Hematopoietic multipotent progenitor cell treated with erythropoietin and hydrocortisone succinate and interleukin-3 and kit ligand, for 17 days (in vitro differentiated cells): ENCODE data around the gene GLOD4.

Experiments used
- DNase-seq: peaks from one replicate; pipeline ENCODE4 v3.0.0-alpha.2; 2015; ENCODE audit warnings: low spot score

Gene GLOD4

DNA sequence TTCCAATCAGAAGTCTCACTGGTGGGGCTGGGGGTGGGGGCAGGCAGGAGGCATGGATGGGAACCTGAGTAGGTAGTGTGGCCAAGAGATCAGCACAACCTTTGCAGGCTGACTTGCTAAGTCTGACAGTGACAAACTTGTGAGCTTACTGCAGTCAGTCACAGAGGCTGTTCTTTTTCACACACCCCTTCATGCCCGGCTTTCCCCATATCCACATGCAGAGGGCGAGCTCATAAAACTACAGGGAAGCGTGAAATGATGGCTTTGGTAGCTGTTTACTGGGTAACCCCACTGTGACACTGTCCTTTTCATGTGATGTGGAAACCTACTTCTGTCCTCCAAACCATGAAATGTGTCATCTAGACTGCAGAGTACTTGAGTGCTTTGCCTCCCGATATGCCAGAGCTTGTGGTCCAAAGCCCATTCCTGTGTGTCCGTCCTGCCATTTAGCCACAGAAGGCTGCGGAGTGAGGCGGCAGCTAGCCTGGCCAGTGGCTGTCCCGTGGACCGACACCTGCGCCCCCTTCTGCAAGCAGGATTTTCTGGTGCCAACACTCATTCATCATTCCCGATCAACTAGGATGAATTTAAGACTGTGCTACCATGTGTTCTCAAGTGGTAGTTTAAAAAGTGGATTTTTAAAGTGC lies 39.8 kb downstream of the GLOD4 start:
- DNase-seq, result no peak

GRCh38 chr17:740240-741017 lies 41.7 kb downstream of the GLOD4 start:
- DNase-seq, result no peak

- no peak for DNase-seq
Observed at GRCh38 chr17:737561-738113, 44.4 kb downstream of the GLOD4 start.

GRCh38 chr17:733743-734142 lies 48.3 kb downstream of the GLOD4 start:
- DNase-seq, result no peak

DNA sequence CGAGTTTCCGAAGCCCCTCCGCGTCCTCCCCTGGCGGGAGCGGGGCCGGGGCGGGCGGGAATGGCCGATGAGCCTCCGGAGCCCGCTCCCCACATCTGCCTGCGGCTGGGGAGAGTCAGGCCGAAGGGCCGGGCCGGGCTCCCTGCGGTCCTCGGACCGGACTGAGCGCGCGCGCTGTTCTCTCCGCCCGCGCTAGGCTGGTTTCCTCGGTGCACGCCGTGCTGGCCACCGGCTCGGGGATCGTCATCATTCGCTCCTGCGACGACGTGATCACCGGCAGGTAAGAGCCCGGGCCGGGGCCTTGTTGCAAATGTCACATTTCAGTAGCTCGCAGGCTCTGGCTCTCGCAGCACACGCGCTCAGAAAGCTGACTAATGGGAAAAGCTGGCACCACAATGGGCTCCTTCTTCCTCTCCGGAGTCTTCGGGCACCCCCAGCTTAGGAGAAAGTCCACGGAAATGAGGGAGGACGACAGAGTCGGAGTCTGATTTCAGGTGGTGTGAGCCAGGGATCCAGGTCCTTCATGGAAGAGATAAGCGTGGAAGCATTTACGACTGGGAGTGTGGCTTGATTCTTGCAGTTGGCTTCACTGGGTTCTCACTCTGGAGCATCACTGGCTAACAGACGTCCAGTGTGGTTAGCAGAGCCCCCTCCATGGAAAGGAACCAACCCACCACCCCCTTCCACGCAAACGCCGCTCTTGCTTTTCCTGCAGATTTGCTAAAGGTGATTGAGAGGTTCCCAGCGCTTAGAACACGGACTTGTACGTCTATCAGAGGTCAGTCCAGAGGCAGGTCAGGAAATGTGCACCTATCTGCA lies 49.0 kb downstream of the GLOD4 start:
- DNase-seq, result no peak

DNA sequence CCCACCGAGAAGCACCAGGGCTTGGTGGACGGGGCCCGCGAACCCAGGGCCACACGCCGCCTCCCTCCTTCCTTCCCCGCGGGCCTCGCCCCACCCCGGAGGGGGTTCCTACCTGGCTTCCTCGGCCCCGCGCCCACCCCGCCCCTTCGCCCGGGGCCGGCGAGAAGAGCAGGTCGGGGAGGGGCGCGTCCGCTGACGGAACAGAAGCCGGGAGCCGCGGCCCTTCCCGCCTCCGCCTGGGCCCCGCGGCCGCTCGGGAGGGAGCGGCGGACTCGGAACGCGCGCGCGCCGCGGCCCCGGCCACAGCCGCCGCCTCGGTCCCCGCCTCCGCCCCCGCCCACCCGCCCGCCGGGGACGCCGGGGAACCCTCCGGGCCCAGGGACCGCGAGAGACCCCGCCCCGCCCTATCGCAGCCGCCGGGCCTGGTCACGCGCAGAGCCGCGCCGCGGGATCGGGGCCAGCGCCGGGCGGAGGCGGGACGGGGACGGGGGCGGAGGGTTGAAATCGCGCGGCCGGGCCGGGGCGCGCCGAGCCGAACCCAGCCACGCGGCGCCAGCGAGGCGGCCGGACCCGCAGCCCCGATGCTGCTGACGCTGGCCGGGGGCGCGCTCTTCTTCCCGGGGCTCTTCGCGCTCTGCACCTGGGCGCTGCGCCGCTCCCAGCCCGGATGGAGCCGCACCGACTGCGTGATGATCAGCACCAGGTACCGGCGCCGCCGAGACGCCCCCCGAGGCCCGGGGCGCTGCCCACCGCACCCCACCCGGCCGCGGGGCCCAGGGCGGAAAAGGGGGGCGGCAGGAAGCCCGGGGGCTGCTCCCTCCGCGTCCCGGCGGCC lies 49.8 kb downstream of the GLOD4 start, which contains the start of gene TLCD3A:
Gene TLCD3A, plus strand, starts transcription at position 530 of the 835 bp plus-strand sequence. Its CDS starts 52 bp downstream, at position 582.
- DNase-seq, result peak; percentile 33

GRCh38 chr17:731644-732066 lies 50.4 kb downstream of the GLOD4 start:
- no peak for DNase-seq

GRCh38 chr17:728911-729310 lies 53.2 kb downstream of the GLOD4 start:
- DNase-seq, result no peak

DNA sequence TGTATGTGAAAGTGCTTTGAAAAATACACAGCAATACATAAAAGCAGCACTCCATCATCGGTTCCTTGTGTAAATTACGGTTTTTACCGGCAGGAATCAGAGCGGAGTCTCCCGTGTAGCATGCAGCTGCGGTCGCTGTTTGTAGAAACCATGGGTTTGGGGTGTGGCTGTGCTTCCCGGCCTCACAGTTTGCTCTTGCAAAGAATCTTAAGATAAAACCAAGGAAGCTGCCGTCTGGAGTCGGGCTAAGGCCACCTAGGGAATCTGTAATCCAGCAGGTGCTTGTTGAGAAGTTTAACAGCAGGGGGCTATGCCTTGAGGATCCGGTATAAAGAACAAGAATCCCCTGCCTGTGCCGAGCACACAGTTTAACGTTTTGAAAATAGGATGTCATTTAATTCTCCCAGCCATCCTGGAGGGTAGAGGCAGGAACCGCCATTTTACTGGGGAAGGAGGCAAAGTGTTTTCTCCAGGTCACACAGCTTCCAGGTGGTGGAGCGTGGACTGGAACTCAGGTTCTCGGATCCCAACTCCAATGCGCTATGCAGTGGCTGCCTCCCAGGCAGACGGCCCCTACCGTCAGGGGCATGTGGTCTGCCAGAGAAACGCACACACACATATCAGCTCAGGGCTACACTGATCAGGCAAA lies 55.7 kb downstream of the GLOD4 start:
- DNase-seq, result no peak

GRCh38 chr17:725746-726145 lies 56.3 kb downstream of the GLOD4 start:
- no peak for DNase-seq

GRCh38 chr17:725084-725483 lies 57.0 kb downstream of the GLOD4 start:
- DNase-seq, result no peak

DNA sequence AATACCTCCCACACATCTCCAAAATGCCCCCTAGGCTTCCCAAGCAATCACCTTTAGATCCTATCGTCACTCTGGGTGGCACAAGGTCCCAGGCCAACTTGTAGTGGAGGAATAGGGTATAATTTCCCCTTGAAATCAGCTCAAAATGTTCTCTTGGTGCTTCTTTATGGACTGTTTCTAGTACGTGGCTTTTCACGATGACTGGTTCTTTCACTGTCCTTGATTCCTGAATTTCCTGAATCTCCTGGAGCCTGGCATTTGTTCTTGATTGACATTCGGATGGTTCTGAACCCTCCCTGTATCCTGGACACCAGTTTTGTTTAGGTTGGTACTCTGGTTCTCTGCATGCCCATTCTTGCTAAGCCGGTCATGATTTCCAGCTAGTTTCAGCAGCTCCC lies 60.5 kb downstream of the GLOD4 start:
- DNase-seq, result no peak

- no peak for DNase-seq
Observed at GRCh38 chr17:720706-721539, 61.2 kb downstream of the GLOD4 start.

DNA sequence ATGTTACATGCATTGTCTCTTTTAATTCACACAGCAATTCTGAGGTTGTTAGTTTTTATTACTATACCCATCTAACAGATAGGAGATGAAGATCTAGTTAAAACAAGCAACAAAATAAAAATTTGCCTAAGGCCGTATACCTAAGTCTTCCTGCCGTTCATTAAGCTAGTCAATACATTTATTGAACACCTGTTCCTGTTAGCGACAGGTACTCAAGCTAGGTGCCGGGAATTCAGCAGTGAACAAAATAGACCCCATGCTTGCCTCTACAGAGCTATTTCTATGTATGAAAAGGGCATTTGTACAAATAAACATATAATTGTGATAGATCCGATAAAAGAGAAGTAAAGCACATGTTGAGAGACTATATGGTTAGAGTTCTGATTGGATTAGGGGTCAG lies 64.0 kb downstream of the GLOD4 start:
- no peak for DNase-seq
